Ishikawa (cell line): ENCODE results near the gene NRCAM.

Experiments used
- EGR1 ChIP-seq: IDR thresholded peaks from 2 replicates; pipeline ENCODE4 v1.6.1; 2012
- EP300 ChIP-seq: IDR thresholded peaks from 2 replicates; pipeline ENCODE4 v1.6.1; 2012; ENCODE audit warnings: borderline replicate concordance
- FOXM1 ChIP-seq: IDR thresholded peaks from 2 replicates; pipeline ENCODE4 v1.6.1; 2012; ENCODE audit warnings: low read depth, borderline replicate concordance
- MAX ChIP-seq: IDR thresholded peaks from 2 replicates; pipeline ENCODE4 v1.6.1; 2012
- NFIC ChIP-seq: IDR thresholded peaks from 2 replicates; pipeline ENCODE4 v1.6.1; 2012
- RAD21 ChIP-seq: IDR thresholded peaks from 2 replicates; pipeline ENCODE4 v1.6.1; 2012; ENCODE audit warnings: low read depth
- REST ChIP-seq: IDR thresholded peaks from 2 replicates; pipeline ENCODE4 v1.6.1; 2012; ENCODE audit warnings: low read depth, mild to moderate bottlenecking
- TAF1 ChIP-seq: IDR thresholded peaks from 2 replicates; pipeline ENCODE4 v1.6.1; 2012; ENCODE audit warnings: low read depth, mild to moderate bottlenecking
- TCF12 ChIP-seq: IDR thresholded peaks from 2 replicates; pipeline ENCODE4 v1.6.1; 2012; ENCODE audit warnings: low read depth
- TEAD4 ChIP-seq: IDR thresholded peaks from 2 replicates; pipeline ENCODE4 v1.6.1; 2012
- USF1 ChIP-seq: IDR thresholded peaks from 2 replicates; pipeline ENCODE4 v1.6.1; 2012
- ZBTB7A ChIP-seq: IDR thresholded peaks from 2 replicates; pipeline ENCODE4 v1.6.1; 2012; ENCODE audit warnings: low read depth

GRCh38 chr7:108225531-108226181 is 230.6 kb downstream of the NRCAM start:
- TF ChIP-seq TEAD4 (no peak), ZBTB7A (no peak), USF1 (no peak), EP300 (no peak), TAF1 (no peak), TCF12 (no peak), RAD21 (no peak), REST (no peak), NFIC (no peak), FOXM1 (no peak), EGR1 (no peak), MAX (no peak)
